Spleen (tissue), 7 donors: ENCODE measurements around the gene SCLT1.

ENCODE experiments used
- POLR2A ChIP-seq, 3 donors: fragments of 450-650 bp; IDR thresholded peaks; one replicate each; pipeline ENCODE4 v1.5.1; 2017; ENCODE audit warnings: antibody characterized with exemption in 3 of 3, mild to moderate bottlenecking in 1 of 3
- TF ChIP-seq, protein P1 (sequence below), 11 experiments: fragments of 200-600 bp in 7 of 11; fragments of 450-650 bp in 4 of 11; sonication (generic) in 4 of 11; IDR thresholded peaks in 8 of 11; conservative IDR thresholded peaks in 3 of 11; 1 replicate in 7 of 11; 2 replicates in 4 of 11; pipeline versions ENCODE4 v1.4.0 to v1.8.0; 2016 to 2021; ENCODE audit warnings: antibody characterized with exemption in 11 of 11, inconsistent platforms in 4 of 11, mild to moderate bottlenecking in 1 of 11
- donor health status: DM: no; HTN: no; CAD: no; lungs with moderate emphysema.
- donor health status: DM: no; HTN: no; CAD: no.
- donor health status: DM: no; HTN: no; CAD: no.

DNA sequence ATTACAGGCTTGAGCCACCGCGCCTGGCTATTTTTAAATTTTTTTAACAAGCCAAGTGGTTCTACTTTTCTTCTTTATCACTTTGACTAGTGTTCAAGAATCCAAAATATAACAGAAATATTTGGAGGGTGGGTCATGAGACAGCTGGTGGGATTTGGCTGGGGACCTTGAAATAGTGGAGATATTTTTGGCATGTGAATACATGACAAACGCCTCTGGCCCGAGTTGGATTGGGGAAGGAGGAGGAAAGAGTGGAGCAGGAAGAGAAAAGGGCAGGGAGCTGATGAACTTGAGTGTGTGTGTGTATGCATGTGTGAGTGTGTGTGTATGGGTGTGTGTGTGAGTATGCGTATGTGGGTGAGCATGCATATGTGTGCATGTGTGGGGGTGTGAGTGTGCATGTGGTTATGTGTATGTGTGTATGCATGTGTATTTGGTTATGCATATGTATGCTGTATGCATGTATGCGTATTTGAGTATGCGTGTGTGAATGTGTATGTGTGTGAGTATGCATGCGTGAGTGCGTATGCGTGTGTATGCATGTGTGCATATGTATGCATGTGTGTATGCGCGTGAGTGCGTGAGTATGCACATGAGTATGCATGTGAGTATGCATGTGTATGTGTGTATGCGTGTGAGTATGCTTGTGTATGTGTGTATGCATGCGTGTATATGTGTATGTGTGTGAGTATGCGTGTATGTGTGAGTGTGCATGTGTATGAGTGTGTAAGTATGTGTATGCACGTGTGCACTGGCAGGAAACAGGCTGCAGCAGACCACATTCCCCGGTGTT is 234.3 kb downstream of the SCLT1 start:
- TF ChIP-seq, protein P1, sequence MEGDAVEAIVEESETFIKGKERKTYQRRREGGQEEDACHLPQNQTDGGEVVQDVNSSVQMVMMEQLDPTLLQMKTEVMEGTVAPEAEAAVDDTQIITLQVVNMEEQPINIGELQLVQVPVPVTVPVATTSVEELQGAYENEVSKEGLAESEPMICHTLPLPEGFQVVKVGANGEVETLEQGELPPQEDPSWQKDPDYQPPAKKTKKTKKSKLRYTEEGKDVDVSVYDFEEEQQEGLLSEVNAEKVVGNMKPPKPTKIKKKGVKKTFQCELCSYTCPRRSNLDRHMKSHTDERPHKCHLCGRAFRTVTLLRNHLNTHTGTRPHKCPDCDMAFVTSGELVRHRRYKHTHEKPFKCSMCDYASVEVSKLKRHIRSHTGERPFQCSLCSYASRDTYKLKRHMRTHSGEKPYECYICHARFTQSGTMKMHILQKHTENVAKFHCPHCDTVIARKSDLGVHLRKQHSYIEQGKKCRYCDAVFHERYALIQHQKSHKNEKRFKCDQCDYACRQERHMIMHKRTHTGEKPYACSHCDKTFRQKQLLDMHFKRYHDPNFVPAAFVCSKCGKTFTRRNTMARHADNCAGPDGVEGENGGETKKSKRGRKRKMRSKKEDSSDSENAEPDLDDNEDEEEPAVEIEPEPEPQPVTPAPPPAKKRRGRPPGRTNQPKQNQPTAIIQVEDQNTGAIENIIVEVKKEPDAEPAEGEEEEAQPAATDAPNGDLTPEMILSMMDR (IDR thresholded peaks at IDR 0.05 in 8 of 11, conservative IDR thresholded peaks at IDR 0.05 in 3 of 11) = no peak
- TF ChIP-seq POLR2A (IDR thresholded peaks at IDR 0.05) = no peak
